K562 (cell line): ENCODE results near the gene SLA2.

Experiments
- CTCF ChIP-seq, 3 experiments: IDR thresholded peaks in 2 of 3; conservative IDR thresholded peaks in 1 of 3; 2 replicates each; pipeline ENCODE4 v1.5.1; 2011 to 2012; ENCODE audit warnings: low read length in 3 of 3, mild to moderate bottlenecking in 3 of 3, control low read depth in 2 of 3, improper control_type of control experiment in 1 of 3, inconsistent platforms in 1 of 3, low read depth in 1 of 3, mixed read lengths in 1 of 3, moderate library complexity in 1 of 3; ENCODE audit not compliant: insufficient read depth in 2 of 3
- EP300 ChIP-seq: IDR thresholded peaks from 2 replicates; pipeline ENCODE4 v1.6.1; 2012; ENCODE audit warnings: low read length, improper control_type of control experiment
- ESRRA ChIP-seq: fragments of 450-650 bp; IDR thresholded peaks from 2 replicates; pipeline ENCODE4 v1.6.1; 2014; ENCODE audit warnings: low read depth, mild to moderate bottlenecking, moderate library complexity, borderline replicate concordance
- EZH2 ChIP-seq: IDR thresholded peaks from 2 replicates; pipeline ENCODE4 v1.6.1; 2012; ENCODE audit warnings: low read depth, mild to moderate bottlenecking, inconsistent platforms, low read length, borderline replicate concordance
- MLX ChIP-seq, 2 experiments: fragments of 450-650 bp in 1 of 2; sonication (generic) in 1 of 2; formaldehyde crosslinking; conservative IDR thresholded peaks; 2 replicates each; pipeline versions ENCODE4 v1.4.0 to v1.8.1; 2020 to 2022; ENCODE audit warnings: mild to moderate bottlenecking in 1 of 2, missing genetic modification reagents in 1 of 2
- POLR2AphosphoS5 ChIP-seq: IDR thresholded peaks from 2 replicates; pipeline ENCODE4 v1.6.1; 2011; ENCODE audit warnings: mild to moderate bottlenecking, low read depth, low read length, moderate library complexity; ENCODE audit not compliant: control insufficient read depth, insufficient read depth
- SETDB1 ChIP-seq: IDR thresholded peaks from one replicate; pipeline ENCODE4 v1.6.1; 2012; ENCODE audit warnings: low read length, control low read depth, inconsistent platforms
- SIN3A ChIP-seq, 2 experiments: fragments of 150-350 bp in 1 of 2; IDR thresholded peaks; 2 replicates each; pipeline ENCODE4 v1.6.1; 2011 to 2016; ENCODE audit warnings: borderline replicate concordance in 2 of 2, low read depth in 2 of 2, low read length in 2 of 2, mild to moderate bottlenecking in 2 of 2, moderate library complexity in 2 of 2; ENCODE audit not compliant: control insufficient read depth in 1 of 2
- SRSF9 ChIP-seq: fragments of 200-400 bp; formaldehyde crosslinking; IDR thresholded peaks from 2 replicates; pipeline ENCODE4 v1.6.1; 2017; ENCODE audit warnings: low read depth, low read length, borderline replicate concordance
- TCF7L2 ChIP-seq: fragments of 150-350 bp; IDR thresholded peaks from 2 replicates; pipeline ENCODE4 v1.6.1; 2016; ENCODE audit warnings: low read depth, mild to moderate bottlenecking, low read length, moderate library complexity
- ZNF24 ChIP-seq: fragments of 450-650 bp; IDR thresholded peaks from 2 replicates; pipeline ENCODE4 v1.6.1; 2016
- ZSCAN29 ChIP-seq: fragments of 450-650 bp; IDR thresholded peaks from 2 replicates; pipeline ENCODE4 v1.6.1; 2017
- TF ChIP-seq, protein P1 (sequence below): fragments of 450-650 bp; IDR thresholded peaks from 2 replicates; pipeline ENCODE4 v1.6.1; 2016; ENCODE audit warnings: mild to moderate bottlenecking
- TF ChIP-seq, protein P2 (sequence below): fragments of 250-450 bp; sonication (Bioruptor Pico); IDR thresholded peaks from 2 replicates; pipeline ENCODE4 v1.5.0; 2021; ENCODE audit warnings: mild to moderate bottlenecking, borderline replicate concordance

DNA sequence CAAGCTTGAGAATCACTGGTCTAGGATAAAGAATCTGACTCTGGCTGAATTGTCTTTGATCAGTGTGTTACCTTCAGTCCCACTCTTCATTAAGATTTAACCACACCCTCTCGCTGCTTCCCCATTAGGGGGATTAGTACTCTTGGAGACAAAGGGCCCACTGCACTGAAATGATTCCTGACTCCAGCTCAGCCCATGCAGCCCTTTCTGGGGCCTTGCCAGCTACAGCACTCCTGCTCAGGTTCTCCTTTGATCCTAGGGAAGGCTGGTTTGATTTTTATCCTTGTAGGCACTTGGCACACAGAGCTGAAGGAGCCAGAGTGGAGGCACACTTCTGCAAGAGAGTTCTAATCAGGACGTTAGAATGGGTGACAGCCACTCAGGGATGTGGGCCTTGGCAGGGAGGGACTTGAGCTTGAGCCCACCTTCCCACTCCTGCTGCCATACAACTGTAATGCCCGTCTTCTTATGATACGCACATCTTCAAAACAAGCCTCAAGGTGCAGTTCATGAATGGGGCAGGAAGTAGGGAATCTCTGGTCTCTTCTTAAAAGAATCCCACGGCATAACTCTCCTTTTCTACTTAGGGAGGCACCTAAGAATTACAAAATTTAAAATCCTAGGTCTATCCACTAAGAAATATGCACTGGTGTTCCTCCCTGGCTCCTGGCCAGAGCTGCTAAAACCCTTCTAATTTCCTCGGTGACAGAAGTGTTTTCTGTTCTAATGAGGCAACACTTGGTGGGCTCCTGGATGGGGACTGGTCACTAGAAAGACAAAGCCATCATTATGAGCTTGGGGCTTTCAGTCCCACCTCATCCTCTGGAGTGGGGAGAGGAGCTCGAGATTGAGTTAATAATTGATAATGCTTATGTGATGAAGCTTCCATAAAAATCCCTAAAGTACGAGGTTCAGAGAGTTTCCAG lies 1.5 kb upstream of the SLA2 start:
- no peak for TF ChIP-seq CTCF (IDR thresholded peaks at IDR 0.05 in 2 of 3, conservative IDR thresholded peaks at IDR 0.05 in 1 of 3; ENCODE audit: insufficient read depth in 2 of 3, low read depth in 1 of 3, low read length in 3 of 3)
- no peak for TF ChIP-seq SETDB1
- no peak for TF ChIP-seq ESRRA
- TF ChIP-seq ZSCAN29: no peak
- no peak for TF ChIP-seq EP300
- no peak for TF ChIP-seq SRSF9
- TF ChIP-seq POLR2AphosphoS5: no peak
- no peak for TF ChIP-seq TCF7L2
- TF ChIP-seq, protein P1, sequence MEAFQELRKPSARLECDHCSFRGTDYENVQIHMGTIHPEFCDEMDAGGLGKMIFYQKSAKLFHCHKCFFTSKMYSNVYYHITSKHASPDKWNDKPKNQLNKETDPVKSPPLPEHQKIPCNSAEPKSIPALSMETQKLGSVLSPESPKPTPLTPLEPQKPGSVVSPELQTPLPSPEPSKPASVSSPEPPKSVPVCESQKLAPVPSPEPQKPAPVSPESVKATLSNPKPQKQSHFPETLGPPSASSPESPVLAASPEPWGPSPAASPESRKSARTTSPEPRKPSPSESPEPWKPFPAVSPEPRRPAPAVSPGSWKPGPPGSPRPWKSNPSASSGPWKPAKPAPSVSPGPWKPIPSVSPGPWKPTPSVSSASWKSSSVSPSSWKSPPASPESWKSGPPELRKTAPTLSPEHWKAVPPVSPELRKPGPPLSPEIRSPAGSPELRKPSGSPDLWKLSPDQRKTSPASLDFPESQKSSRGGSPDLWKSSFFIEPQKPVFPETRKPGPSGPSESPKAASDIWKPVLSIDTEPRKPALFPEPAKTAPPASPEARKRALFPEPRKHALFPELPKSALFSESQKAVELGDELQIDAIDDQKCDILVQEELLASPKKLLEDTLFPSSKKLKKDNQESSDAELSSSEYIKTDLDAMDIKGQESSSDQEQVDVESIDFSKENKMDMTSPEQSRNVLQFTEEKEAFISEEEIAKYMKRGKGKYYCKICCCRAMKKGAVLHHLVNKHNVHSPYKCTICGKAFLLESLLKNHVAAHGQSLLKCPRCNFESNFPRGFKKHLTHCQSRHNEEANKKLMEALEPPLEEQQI: no peak
- TF ChIP-seq SIN3A (IDR thresholded peaks at IDR 0.05; ENCODE audit: borderline replicate concordance in 2 of 2, control insufficient read depth in 1 of 2, low read depth in 2 of 2, low read length in 2 of 2): no peak
- no peak for TF ChIP-seq ZNF24
- TF ChIP-seq MLX (CRISPR knock-in tag; conservative IDR thresholded peaks at IDR 0.05): no peak
- TF ChIP-seq, protein P2, sequence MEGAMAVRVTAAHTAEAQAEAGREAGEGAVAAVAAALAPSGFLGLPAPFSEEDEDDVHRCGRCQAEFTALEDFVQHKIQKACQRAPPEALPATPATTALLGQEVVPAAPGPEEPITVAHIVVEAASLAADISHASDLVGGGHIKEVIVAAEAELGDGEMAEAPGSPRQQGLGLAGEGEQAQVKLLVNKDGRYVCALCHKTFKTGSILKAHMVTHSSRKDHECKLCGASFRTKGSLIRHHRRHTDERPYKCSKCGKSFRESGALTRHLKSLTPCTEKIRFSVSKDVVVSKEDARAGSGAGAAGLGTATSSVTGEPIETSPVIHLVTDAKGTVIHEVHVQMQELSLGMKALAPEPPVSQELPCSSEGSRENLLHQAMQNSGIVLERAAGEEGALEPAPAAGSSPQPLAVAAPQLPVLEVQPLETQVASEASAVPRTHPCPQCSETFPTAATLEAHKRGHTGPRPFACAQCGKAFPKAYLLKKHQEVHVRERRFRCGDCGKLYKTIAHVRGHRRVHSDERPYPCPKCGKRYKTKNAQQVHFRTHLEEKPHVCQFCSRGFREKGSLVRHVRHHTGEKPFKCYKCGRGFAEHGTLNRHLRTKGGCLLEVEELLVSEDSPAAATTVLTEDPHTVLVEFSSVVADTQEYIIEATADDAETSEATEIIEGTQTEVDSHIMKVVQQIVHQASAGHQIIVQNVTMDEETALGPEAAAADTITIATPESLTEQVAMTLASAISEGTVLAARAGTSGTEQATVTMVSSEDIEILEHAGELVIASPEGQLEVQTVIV (CRISPR knock-in tag): no peak
- TF ChIP-seq EZH2: no peak
